Tibial nerve (tissue), 4 donors: ENCODE measurements around the gene SEMA5A. TPM values are rescaled to one million over a fixed set of nuclear protein-coding genes. Genes with fewer than 3 reads are reported as not detected.

Source experiments
- DNase-seq, 2 donors: peaks; one replicate each; pipeline ENCODE4 v3.0.0-alpha.2; 2019; ENCODE audit warnings: low spot score in 2 of 2
- H3K27ac ChIP-seq, 4 donors: fragments of 200-600 bp; sonication (generic) in 3 of 4; one replicate each; pipeline ENCODE4 v1.5.1; 2017 to 2019; ENCODE audit warnings: mild to moderate bottlenecking in 1 of 4
- H3K27me3 ChIP-seq, 2 donors: fragments of 200-600 bp; sonication (generic) in 1 of 2; one replicate each; pipeline versions ENCODE4 v1.5.1 to v1.6.0; 2017 to 2019
- H3K36me3 ChIP-seq, 3 donors: fragments of 200-600 bp; sonication (generic); one replicate each; pipeline ENCODE4 v1.5.1; 2018 to 2019
- H3K4me1 ChIP-seq, 4 donors: fragments of 200-600 bp; sonication (generic) in 3 of 4; one replicate each; pipeline ENCODE4 v1.5.1; 2017 to 2019
- H3K4me3 ChIP-seq, 4 donors: fragments of 200-600 bp; sonication (generic) in 3 of 4; one replicate each; pipeline ENCODE4 v1.5.1; 2017 to 2019; ENCODE audit warnings: mild to moderate bottlenecking in 1 of 4, moderate library complexity in 1 of 4
- H3K9me3 ChIP-seq, 4 donors: fragments of 200-600 bp; sonication (generic) in 3 of 4; one replicate each; pipeline ENCODE4 v1.5.1; 2017 to 2019
- EP300 ChIP-seq, 2 donors: sonication (generic); formaldehyde crosslinking; IDR thresholded peaks; one replicate each; pipeline ENCODE4 v1.6.1; 2017; ENCODE audit warnings: antibody characterized with exemption in 2 of 2, mild to moderate bottlenecking in 1 of 2
- POLR2A ChIP-seq, 2 donors: fragments of 450-650 bp; IDR thresholded peaks; one replicate each; pipeline ENCODE4 v1.6.1; 2017; ENCODE audit warnings: antibody characterized with exemption in 2 of 2, mild to moderate bottlenecking in 2 of 2, moderate library complexity in 2 of 2
- WGBS, 2 donors: methylation state at CpG; one replicate each; pipeline ENCODE4 v1.1.5; 2018; 5-methylcytosine and 5-hydroxymethylcytosine counted together
- total RNA-seq, 4 donors: library from RNA; depleted of rRNA; stranded (reverse); fragments of >200 nt; gene quantifications; one replicate each; pipeline ENCODE4 v1.1.0, GENCODE V29; 2016
- TF ChIP-seq, protein P1 (sequence below), 5 experiments: fragments of 200-600 bp in 3 of 5; fragments of 450-650 bp in 2 of 5; sonication (generic) in 3 of 5; IDR thresholded peaks; one replicate each; pipeline ENCODE4 v1.5.1; 2016 to 2019; ENCODE audit warnings: antibody characterized with exemption in 5 of 5, mild to moderate bottlenecking in 3 of 5, moderate library complexity in 2 of 5

Gene SEMA5A
- total RNA-seq, 4 donors from 2014 or later, result 36.3 to 58.4 (median 52.6) TPM

GRCh38 chr5:9149988-9150387, 395.9 kb downstream of the SEMA5A start:
- peaks cover 0 to 4% (median 0%) of the 10 kb centered on the region in 4 donors for H3K9me3 ChIP-seq
- WGBS, 2 donors, result 68 to 93% methylated on average over 1 of the region's 1 CpG
- no peaks in the 10 kb centered on the region for H3K4me1 ChIP-seq
- no peak overlapping the region for H3K27ac ChIP-seq
- H3K4me3 ChIP-seq, result no peak overlapping the region
- peaks cover 0 to 20% (median 0%) of the 10 kb centered on the region in 3 donors for H3K36me3 ChIP-seq
- TF ChIP-seq EP300 (IDR thresholded peaks at IDR 0.05) (no peak), POLR2A (IDR thresholded peaks at IDR 0.05) (no peak)
- TF ChIP-seq, protein P1, sequence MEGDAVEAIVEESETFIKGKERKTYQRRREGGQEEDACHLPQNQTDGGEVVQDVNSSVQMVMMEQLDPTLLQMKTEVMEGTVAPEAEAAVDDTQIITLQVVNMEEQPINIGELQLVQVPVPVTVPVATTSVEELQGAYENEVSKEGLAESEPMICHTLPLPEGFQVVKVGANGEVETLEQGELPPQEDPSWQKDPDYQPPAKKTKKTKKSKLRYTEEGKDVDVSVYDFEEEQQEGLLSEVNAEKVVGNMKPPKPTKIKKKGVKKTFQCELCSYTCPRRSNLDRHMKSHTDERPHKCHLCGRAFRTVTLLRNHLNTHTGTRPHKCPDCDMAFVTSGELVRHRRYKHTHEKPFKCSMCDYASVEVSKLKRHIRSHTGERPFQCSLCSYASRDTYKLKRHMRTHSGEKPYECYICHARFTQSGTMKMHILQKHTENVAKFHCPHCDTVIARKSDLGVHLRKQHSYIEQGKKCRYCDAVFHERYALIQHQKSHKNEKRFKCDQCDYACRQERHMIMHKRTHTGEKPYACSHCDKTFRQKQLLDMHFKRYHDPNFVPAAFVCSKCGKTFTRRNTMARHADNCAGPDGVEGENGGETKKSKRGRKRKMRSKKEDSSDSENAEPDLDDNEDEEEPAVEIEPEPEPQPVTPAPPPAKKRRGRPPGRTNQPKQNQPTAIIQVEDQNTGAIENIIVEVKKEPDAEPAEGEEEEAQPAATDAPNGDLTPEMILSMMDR (IDR thresholded peaks at IDR 0.05), result no peak
- no peak for DNase-seq
- no peaks in the 10 kb centered on the region for H3K27me3 ChIP-seq

GRCh38 chr5:9148242-9148641, 397.6 kb downstream of the SEMA5A start:
- no peak overlapping the region for H3K4me3 ChIP-seq
- TF ChIP-seq POLR2A (IDR thresholded peaks at IDR 0.05) (no peak), EP300 (IDR thresholded peaks at IDR 0.05) (no peak)
- TF ChIP-seq, protein P1 (IDR thresholded peaks at IDR 0.05), result no peak
- no peaks in the 10 kb centered on the region for H3K27me3 ChIP-seq
- no peak for DNase-seq
- no peak overlapping the region for H3K27ac ChIP-seq
- H3K36me3 ChIP-seq, result peaks cover 0 to 23% (median 0%) of the 10 kb centered on the region in 3 donors
- peaks cover 0 to 4% (median 0%) of the 10 kb centered on the region in 4 donors for H3K9me3 ChIP-seq
- no peaks in the 10 kb centered on the region for H3K4me1 ChIP-seq
- 75 to 81% methylated on average over 4 of the region's 4 CpGs for WGBS, 2 donors

- WGBS, 2 donors, result 22 to 32% methylated on average over 5 of the region's 5 CpGs
- no peak for DNase-seq
- Histone ChIP-seq H3K4me1 (peaks cover 0 to 11% (median 0%) of the 10 kb centered on the region in 4 donors), H3K27ac (no peak overlapping the region), H3K4me3 (no peak overlapping the region), H3K36me3 (peaks cover 0 to 24% (median 0%) of the 10 kb centered on the region in 3 donors), H3K27me3 (no peaks in the 10 kb centered on the region), H3K9me3 (peaks cover 0 to 4% (median 0%) of the 10 kb centered on the region in 4 donors)
- TF ChIP-seq, protein P1 (IDR thresholded peaks at IDR 0.05), result no peak
- TF ChIP-seq POLR2A (IDR thresholded peaks at IDR 0.05) (no peak), EP300 (IDR thresholded peaks at IDR 0.05) (no peak)
These were observed 405.2 kb downstream of the SEMA5A start for GRCh38 chr5:9140711-9141110.

DNA sequence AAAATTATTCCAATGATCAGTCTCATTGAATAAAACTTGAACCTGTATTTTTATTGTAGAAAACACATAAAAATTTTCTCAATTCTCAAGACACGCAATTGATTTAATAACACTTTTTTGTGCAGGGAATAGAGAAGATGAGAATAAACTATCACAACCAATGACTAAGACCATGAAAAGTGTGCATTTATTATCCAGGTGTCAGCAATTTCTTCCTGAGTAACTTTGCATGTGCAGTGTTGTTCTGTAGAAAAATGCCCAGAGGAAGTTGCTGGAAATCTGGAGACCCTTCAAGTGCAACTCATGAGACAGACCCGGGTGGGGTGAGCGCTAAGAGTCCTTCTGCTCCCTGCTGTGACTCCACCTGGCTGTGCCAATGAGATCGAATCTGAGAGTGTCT, 405.7 kb downstream of the SEMA5A start:
- 65 to 68% methylated on average over 4 of the region's 4 CpGs for WGBS, 2 donors
- peaks cover 0 to 2% (median 0%) of the 10 kb centered on the region in 4 donors for H3K9me3 ChIP-seq
- TF ChIP-seq EP300 (IDR thresholded peaks at IDR 0.05) (no peak), POLR2A (IDR thresholded peaks at IDR 0.05) (no peak)
- TF ChIP-seq, protein P1 (IDR thresholded peaks at IDR 0.05), result no peak

DNA sequence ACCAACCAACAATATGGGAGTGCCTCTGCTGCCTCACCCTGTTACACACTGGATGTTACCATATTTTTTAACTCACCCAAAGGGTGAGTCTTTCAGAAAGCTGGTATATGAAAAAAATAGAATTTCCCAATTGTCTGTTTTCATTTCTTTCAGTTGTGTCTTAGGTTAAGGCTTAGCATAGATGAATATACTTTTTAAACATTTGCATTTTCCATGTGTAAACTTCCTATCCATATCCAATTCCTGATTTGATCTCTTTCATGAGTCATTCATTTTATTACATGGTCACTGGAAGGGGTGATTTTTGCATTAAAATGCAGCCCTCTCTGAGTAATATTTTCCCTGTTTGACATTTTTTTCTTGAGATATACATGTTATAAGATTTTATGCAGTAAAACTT, 406.5 kb downstream of the SEMA5A start:
- no peaks in the 10 kb centered on the region for H3K9me3 ChIP-seq
- no peak for TF ChIP-seq POLR2A (IDR thresholded peaks at IDR 0.05)
- no peak for TF ChIP-seq EP300 (IDR thresholded peaks at IDR 0.05)
- TF ChIP-seq, protein P1 (IDR thresholded peaks at IDR 0.05), result no peak
- H3K4me3 ChIP-seq, result no peak overlapping the region
- no peak for DNase-seq
- H3K36me3 ChIP-seq, result peaks cover 0 to 27% (median 0%) of the 10 kb centered on the region in 3 donors
- no peak overlapping the region for H3K27ac ChIP-seq
- no peaks in the 10 kb centered on the region for H3K27me3 ChIP-seq
- H3K4me1 ChIP-seq, result peaks cover 0 to 11% (median 0%) of the 10 kb centered on the region in 4 donors

More for the DNA sequence above, 405.7 kb downstream of the SEMA5A start:
- Histone ChIP-seq H3K27me3 (no peaks in the 10 kb centered on the region), H3K27ac (no peak overlapping the region), H3K4me3 (no peak overlapping the region), H3K4me1 (peaks cover 0 to 11% (median 0%) of the 10 kb centered on the region in 4 donors), H3K36me3 (peaks cover 0 to 27% (median 0%) of the 10 kb centered on the region in 3 donors)
- no peak for DNase-seq
